HG02938 (cell line): ENCODE measurements around the gene UROS.

ENCODE experiments used
- ATAC-seq: cut with Tn5 transposase; IDR thresholded peaks from one replicate; pipeline ENCODE4 v1.9.1; 2021; ENCODE audit warnings: mild to moderate bottlenecking, moderate library complexity; ENCODE audit not compliant: unreplicated experiment

Gene UROS

DNA sequence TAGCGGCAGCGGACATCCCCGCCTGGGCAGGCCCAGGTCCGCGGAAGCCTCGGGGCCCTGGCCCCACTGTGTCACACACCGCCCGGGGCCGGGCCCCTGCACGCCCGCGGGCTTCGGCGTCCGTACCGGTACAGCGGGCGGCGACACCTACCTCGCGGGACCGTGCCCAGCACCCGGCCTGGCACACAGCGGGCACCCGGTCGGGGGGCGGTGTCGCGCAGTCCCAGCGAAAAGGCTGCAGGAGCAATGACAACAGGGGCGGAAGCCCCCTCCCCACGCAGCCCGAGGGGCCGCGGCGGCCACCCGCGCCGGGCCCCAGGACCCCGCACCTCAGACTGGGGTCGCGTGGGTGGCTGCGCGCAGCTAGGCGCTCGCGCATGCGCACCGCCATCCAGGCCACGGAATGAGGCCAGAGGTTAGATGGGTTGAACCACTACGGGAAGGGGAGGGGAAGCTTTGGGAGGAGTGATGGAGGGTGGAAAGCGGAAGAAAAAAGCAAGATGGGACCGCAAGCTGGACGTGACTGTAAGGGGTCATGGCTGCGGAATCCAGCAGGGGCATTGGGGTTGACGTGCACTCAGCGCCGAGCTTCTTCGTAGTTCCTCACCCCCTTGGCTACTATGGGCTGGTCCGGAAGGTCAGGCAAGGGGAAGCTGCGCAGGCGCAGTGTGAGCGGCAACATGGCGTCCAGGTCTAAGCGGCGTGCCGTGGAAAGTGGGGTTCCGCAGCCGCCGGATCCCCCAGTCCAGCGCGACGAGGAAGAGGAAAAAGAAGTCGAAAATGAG, at the start of gene UROS, which contains the start of gene BCCIP:
TSS of gene UROS (minus strand) at position 381 of the 785 bp plus-strand sequence. CDS start 6,759 bp downstream, outside the sequence.
TSS of gene BCCIP (plus strand) at position 669 of the 785 bp plus-strand sequence. CDS start at position 681, 12 bp downstream.
- peak; percentile 63 for ATAC-seq

DNA sequence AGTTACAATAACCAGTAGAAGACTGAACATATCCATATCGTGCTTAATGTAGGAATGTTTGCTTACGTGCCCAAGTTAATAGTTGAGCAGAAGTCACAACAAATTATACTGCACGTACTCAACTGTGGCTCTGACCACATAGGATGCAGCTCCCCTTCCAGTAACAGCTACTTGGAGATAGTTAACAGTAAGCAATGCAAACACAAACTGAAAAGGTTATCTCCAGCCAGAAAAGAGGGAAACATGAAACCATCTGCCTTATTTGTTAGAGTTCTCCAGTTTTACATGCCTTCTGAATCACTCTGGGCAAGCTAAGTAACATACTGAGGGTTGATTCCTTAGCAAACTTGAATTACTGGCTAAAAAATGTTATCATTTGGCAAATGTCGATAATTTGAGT, 48.3 kb upstream of the UROS start:
- ATAC-seq = no peak

DNA sequence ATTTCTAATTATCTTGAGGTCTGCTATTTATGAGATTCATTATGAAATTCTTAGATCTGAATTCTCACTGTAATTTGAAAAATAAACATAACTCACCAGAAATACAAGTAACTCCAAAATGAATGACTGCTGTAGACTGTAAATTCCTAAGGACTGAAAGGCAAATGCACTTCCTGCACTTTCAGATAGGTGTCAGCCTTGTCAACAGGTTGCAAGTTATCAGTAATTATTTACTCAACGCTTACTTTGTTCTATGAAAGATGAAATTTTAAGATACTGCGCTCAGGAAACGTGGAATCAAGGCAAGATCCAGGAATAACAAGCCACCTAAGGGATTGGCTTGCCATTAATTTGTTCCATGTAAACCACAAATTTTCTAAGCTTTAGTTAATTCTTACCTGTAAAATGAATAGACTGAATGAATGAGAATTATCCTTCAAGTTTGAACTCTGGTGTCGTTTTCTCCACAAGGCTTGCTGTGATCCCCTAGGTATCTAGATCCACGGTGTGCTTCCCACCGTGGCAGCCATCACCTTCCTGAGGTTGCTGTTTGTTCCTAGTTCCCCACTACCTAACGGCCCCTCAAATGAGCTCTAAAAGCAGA, 45.4 kb upstream of the UROS start:
- ATAC-seq = peak; percentile 67

DNA sequence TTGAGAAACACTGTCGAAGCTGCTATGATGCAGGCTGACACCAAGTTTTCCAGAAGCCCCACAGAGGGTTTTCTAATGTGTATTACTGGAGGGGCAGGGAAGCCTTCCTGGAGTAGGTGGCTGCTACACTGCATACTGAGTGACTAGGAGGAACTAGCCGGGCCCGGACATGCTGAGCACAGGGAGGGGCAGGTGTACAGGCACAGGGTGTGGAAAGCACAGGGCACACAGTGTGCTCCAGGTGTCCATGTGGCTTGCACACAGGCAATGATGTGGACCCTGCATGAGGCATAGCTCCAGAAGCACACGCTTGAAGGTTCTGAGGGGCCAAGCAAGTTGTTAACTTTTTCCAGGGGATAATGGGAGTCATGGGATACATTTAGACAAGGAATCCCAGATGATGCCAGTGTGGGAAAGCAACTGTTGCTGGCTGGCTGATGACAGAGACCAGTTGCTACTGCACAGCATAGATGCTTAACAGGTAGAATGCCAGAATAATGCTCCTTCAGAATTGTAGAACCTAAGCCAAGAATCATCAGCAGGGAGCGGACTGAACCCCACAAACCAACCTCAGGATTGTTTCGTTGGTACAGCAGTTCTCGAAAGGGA, 43.5 kb upstream of the UROS start:
- ATAC-seq = no peak

DNA sequence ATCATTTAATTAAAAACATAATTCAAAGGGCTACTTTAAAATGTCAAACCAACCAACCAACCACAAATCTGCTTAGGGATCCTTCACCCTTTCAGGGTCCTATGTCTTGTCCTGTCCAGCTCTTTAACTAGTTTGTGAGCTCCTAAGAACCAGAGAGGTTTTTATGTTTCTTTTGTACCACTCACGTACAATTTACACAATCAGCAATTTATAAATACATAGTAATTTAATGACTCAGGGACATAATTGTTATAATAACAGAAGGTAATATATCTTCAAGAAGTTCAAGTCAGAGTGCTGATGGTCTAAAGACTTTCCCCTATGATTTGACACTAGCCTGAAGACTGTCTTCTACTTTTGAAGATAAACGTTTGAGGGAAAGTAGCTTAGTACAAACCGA, 42.1 kb upstream of the UROS start:
- ATAC-seq = no peak

DNA sequence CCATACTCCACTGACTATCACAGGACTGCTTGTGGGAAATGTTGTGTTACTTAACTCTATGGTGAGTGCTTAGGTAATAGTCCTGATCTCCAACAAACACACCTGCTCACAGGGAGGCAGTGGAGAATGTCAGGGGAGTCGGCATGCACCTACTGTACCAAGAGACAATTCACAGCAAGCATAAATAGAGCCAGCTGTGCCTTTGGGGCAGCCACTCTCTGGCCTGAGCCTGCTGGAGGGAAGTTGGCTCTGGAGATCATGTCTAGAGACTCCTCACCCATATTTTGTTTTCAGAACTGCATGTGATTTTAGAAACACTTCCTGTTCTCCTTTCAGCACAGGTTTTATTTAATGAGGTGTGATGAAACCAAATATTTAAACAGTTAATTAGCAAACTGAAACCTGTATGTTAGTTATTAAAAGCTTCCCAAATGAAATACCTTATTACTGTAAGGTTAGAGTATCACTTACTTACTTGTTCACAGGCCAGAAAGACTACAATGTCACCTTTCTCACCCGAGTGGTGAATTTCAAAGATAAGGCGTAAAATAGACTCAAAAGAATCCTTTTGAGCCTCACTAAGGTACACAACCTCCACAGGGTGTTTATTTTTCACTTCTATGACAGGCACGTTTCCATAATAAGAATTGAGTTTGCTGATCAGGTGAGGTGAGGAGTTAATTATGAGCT, 36.2 kb upstream of the UROS start:
- no peak for ATAC-seq

DNA sequence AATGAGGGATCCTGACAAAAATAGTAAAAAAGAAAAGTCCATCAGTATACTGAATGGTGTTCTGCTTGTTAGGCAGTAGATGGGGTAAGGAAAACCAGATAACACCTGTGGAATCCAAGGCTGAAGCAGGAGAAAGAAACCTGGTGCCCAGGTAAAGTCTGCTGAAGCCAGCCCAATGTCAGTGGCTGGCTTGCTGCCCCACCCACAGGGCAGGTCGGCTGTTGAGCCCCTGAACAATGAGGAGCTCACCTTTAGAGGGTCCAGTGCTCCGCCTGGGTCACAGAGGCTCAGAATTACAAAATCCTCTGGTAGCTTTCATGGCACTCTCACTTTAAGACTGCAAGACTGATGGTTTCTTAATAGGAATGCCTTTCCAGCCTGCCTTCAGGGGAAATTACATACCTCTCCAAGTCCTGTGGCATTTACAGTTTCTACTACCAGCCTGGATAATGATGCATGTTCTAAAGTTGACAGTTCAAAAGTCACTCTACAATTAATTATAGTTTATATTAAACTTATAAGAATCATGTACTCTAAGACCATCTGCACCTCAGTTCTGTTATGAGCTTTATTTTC, 34.2 kb upstream of the UROS start:
- no peak for ATAC-seq

DNA sequence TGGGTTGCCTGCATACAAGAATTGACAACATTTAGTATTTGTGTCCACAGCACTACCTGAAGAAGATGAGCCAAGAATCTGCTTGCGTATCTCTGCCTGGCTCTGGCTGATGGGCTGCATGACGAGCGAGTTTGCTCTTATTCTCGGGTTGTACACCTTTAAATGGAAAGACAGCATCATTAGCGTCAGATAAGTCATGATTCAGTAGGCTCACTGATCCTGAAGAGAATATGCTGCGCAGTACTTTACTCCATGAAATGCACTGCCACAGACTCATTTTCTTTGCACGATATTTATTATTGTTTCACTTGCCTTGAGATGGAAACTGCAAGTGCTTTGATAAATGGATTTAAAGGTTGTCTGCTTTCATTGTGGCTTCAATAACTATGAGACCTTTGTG, 29.4 kb upstream of the UROS start:
- ATAC-seq = no peak

DNA sequence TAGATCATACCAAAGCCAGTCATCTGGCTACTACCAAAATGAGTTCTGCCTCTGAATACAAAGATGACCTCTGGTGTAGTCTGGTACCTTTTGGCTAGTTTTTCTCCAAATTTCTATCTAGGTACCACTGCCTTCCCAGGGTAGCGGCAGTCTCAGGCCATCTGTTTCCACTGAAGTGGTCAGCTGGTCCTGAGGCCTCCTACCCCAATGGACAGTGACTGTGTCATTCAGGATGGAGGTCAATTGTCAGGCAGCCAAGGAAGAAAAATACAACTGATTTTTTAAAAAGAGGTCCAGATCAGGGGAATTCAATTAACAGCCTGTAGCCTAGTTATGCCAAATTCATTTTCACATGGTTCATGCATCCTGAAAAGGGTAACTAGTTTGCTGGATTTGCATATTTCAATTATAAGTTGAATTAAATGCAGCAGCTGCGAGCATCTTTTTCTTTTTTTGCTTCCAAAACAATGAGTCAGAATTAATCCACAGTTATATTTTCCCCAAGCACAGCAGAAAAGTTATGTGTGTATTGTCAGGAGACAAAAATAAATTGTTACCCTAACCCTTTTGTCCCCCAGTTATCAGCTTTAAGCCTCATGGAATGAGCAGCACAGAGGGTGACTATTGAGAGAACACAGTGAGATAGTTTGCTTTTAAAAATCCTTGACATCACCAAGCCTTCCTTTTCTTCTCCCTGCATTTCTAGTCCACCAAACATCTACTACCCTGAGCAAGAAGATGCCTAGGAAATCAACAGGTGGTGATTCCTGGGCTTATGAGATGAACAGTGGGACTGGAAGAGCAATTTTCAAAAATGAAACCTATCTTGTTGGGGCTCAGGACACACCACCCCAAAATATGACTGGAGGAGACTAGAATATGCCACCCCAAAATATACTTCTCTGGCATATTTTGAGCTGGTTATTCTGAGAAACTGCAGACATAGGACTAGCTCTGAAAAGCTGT, 28.0 kb upstream of the UROS start:
- no peak for ATAC-seq

DNA sequence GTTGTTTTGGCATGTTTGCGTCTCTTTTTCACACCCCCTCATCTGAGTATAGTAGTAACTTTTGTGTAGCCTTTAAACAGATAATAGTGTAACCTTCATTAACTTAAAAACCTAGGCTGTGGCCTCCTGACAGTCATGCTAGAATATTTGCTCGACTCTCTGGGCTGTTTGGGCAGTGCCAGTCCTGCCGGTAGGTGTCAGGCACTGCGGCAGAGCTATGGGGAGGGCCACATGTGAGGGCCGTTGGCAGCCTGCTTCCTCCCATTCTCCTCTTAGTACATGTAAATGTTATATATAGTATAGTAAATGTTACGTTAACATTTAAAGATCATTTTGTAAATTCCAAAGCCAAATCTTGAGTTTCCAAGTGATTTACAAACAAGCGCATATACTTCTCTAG, 26.4 kb upstream of the UROS start:
- no peak for ATAC-seq

DNA sequence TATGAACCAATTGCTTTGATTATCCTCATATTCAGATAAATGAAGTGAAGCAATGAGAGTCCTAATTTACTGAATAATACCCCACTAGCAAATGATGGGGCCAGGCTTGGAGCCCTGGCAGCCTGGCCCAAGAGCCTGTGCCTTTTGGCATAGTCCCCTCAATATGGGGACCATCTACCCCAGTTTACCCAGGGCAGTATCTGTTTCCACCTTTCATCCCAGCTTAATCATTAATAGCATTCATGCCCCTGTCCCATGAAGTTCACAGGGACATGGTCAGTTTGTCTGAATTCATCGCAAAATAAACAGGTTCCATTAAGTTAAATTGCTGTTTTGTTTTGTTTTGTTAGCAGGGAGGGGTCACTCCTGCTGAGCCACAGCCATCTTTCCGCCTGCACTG, 25.8 kb upstream of the UROS start:
- ATAC-seq = no peak

DNA sequence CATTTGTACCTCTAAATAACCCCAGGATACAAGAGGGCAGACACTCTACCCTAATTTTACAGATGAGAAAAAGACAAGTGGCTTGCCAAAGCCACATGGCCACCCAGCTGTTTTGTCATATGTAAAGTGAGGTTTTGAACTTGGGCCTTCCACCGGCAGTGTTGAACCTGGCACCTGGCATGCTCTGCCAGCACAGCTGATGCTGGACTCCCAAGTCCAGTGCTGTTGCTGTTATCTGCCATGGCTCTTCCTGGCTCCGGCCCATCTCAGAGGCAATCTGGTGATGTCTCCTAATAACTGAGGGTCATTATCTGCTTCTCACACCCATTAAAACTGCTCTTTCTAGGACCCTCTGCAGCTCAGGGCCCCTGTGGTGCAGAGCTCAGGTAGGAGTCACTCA, 25.3 kb upstream of the UROS start:
- ATAC-seq = no peak

DNA sequence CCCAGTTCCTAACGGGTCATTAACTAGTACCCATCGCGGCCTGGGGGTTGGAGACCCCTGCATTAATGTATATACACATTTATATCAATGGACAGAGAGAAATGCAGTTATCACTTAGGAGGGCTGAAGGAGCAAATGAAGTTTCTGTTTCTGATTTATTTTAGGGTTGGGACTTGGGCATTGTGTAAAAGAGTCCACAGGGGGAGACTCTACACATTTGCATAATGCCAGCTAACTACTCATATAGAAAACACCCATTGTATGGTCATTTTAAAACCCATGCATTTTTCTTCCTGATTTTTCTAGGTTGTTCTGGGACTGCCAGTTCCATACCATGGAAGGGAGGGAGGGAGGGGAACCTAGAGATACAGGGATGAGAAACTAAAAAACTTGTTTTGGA, 23.8 kb upstream of the UROS start:
- no peak for ATAC-seq

DNA sequence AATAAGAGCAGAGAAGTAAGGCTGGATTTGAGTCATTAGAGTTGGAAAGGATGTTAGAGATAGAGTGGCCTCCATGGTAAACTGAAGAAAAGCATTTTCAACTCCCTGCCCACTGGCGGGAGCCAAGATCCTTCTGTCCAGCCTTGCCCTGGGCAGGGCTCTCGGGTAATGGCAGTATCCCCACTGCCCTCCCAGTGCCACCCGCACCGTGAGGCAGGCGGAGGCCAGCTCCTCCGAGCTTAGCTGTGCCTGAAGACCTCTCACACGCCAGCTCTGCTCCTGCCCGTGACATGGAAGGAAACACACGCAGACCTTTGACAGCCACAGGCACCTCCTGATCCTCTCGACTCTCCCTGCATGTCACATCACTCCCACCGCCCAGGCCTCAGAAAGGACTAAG, 22.6 kb upstream of the UROS start:
- ATAC-seq = no peak

DNA sequence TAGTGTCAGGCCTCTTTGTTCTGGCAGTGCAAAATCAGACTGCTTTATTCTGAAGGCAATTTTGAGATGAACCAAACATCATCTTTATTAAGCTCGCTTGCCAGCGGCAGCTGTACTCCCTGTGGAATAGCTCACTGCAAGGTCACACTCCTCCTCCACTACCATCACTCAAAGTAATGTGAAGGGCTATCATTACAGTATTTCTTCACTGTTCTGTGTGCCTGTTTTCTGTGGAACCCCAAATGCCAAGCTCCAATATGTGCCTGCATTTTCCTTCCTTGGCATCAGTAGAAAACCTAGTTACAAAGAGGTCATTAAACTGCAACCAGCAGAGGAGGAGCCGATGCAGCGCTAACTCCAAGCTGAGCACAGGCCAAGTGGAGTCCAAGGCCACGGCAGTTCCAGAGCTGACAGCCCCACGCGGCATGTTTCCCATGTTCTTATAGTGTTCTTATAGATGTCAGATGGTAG, 21.7 kb upstream of the UROS start:
- ATAC-seq = no peak

DNA sequence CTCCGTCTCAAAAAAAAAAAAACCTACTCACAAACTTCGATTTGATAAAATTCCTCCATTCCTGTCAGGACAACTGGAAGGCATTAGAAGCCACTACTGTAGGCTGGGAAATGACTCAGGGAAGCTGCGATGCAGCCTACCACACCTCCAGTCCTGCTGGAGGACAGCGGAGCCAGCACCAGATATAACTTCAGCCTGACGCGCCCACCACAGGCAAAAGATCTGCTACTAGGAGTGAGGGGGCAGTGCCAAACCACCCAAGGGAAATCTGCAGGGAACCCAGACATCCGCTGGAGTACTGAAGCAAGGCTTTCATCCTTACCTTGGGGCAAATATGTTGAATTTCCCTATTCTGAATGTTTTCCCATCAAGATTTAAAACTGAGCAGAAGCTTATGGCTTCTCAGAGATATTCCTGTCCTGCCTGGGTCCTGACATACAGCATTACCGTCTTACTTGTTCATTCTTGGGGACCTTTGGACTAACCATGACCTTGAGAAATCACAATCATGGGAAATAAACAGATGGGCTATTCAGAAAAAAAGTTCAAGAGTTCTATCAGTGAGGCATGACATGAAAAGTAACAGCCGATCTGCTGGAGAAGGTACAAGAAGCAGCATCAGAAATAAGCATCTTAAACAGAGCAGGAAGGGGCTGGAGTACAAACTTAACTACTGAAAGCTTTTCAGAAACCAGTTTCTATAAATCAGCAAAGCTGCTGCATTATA, 20.7 kb upstream of the UROS start:
- no peak for ATAC-seq

DNA sequence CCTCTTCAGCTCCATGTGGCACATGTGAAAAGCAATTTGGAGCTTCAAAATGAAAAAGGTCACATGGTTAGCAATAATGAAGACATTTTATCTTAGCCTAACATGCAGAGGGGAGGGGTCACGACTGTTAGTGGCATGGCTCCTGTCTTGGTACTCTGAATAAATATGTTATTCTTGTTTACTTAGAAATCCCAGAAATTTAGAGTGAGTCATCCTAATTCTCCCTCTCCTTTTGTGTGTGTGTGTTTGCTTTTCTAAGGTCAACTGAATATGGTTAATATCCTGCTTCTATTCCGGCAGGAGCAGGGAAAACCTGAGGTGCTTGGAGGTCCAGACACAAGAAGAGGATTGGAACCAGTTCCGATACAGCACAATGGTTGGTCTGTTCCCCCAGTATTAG, 17.9 kb upstream of the UROS start:
- no peak for ATAC-seq

DNA sequence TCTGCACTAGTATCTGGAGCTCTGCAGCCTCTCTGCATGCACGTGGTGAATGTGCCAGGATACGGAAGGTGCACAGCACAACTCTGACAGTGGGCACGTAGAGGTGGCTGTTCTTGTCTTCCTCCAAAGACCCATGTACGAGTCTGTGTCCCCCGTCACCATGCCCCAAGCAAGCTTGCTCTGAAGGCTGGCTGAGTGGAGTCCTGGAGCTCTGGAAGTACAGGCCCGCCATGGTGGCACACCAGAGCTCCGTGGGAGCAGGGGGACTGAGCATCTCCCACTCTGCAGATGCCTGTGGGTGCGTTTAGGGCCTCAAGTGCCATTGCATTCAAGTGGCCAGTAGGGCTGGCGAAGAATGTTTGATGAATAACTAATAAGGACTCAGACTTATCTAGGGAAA, 17.3 kb upstream of the UROS start:
- no peak for ATAC-seq
